PFSK-1 (cell line): Measurements from ENCODE around the gene ADAT2.

ENCODE experiments used
- FOXP2 ChIP-seq: optimal IDR thresholded peaks from 2 replicates; pipeline ENCODE3; 2011; ENCODE audit warnings: borderline replicate concordance, control low read depth, inconsistent platforms; ENCODE audit not compliant: insufficient read depth; ENCODE audit errors: extremely low read length, extremely low read depth
- POLR2AphosphoS5 ChIP-seq: IDR thresholded peaks from 2 replicates; pipeline ENCODE4 v1.6.1; 2012; ENCODE audit warnings: low read depth, mild to moderate bottlenecking, control low read depth, low read length, moderate library complexity
- REST ChIP-seq, 2 experiments: IDR thresholded peaks; 2 replicates each; pipeline versions ENCODE4 v1.6.1 to v1.8.0; 2011 to 2012; ENCODE audit warnings: low read depth in 2 of 2, low read length in 2 of 2, control low read depth in 1 of 2, inconsistent platforms in 1 of 2, mild to moderate bottlenecking in 1 of 2, moderate library complexity in 1 of 2; ENCODE audit not compliant: insufficient read depth in 1 of 2
- SIN3A ChIP-seq: IDR thresholded peaks from 2 replicates; pipeline ENCODE4 v1.6.1; 2012; ENCODE audit warnings: mild to moderate bottlenecking, low read length, moderate library complexity, borderline replicate concordance; ENCODE audit not compliant: insufficient read depth
- TAF1 ChIP-seq: IDR thresholded peaks from 2 replicates; pipeline ENCODE4 v1.6.1; 2012; ENCODE audit warnings: low read length, control low read depth, borderline replicate concordance; ENCODE audit not compliant: insufficient read depth

Gene ADAT2

GRCh38 chr6:143395699-143396098 is 54.8 kb downstream of the ADAT2 start:
- TF ChIP-seq POLR2AphosphoS5: no peak

- TF ChIP-seq POLR2AphosphoS5 (no peak), SIN3A (no peak), TAF1 (no peak)
These were observed 56.1 kb downstream of the ADAT2 start for GRCh38 chr6:143394389-143394788.

- no peak for TF ChIP-seq POLR2AphosphoS5
- no peak for TF ChIP-seq SIN3A
- no peak for TF ChIP-seq TAF1
- TF ChIP-seq FOXP2: no peak
- TF ChIP-seq REST (IDR thresholded peaks at IDR 0.05; ENCODE audit: insufficient read depth in 1 of 2, low read depth in 2 of 2, low read length in 2 of 2): no peak
These were observed 60.2 kb downstream of the ADAT2 start for GRCh38 chr6:143390278-143390677.

- no peak for TF ChIP-seq POLR2AphosphoS5
- no peak for TF ChIP-seq TAF1
- TF ChIP-seq SIN3A: no peak
- no peak for TF ChIP-seq FOXP2
- no peak for TF ChIP-seq REST (IDR thresholded peaks at IDR 0.05; ENCODE audit: insufficient read depth in 1 of 2, low read depth in 2 of 2, low read length in 2 of 2)
These were observed 64.9 kb downstream of the ADAT2 start for GRCh38 chr6:143385636-143386035.

- TF ChIP-seq REST (IDR thresholded peaks at IDR 0.05; ENCODE audit: insufficient read depth in 1 of 2, low read depth in 2 of 2, low read length in 2 of 2) (no peak), SIN3A (no peak), FOXP2 (no peak), TAF1 (no peak), POLR2AphosphoS5 (no peak)
These were observed 73.6 kb downstream of the ADAT2 start for GRCh38 chr6:143376861-143377260.

- no peak for TF ChIP-seq POLR2AphosphoS5
- no peak for TF ChIP-seq TAF1
- TF ChIP-seq SIN3A: no peak
- TF ChIP-seq FOXP2: no peak
- no peak for TF ChIP-seq REST (IDR thresholded peaks at IDR 0.05; ENCODE audit: insufficient read depth in 1 of 2, low read depth in 2 of 2, low read length in 2 of 2)
These were observed 74.1 kb downstream of the ADAT2 start for GRCh38 chr6:143376375-143376774.
